ENCODE data around the gene RAPGEF4. TPM values are rescaled to one million over a fixed set of nuclear protein-coding genes. Genes with fewer than 3 reads are reported as not detected.

The RAPGEF4 gene
- total RNA-seq, 1 donor from 2014 or later, result 16.6 TPM

DNA sequence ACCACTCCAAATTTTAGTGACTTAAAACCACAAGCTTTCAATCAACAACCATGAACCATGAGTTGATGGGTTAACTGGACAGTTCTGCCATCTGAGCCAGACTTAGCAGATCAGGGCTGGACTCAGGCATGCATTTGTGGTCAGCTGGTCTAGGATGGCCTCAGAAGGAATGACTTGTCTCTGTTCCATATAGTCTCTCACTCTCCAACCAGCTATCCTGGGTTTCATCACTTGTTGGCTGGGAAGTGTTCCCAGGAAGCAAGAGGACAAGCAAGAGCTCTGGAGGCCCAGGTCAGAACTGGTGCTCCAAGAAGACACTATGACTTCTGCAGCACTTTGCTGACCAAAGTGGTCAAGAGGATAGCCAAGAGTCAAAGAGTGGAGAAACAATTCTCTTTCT is 322.5 kb downstream of the RAPGEF4 start:
- intact Hi-C loops (cut with micrococcal nuclease), result no loop called here
- DNase-seq (no peak), ATAC-seq (peak; percentile 49)

DNA sequence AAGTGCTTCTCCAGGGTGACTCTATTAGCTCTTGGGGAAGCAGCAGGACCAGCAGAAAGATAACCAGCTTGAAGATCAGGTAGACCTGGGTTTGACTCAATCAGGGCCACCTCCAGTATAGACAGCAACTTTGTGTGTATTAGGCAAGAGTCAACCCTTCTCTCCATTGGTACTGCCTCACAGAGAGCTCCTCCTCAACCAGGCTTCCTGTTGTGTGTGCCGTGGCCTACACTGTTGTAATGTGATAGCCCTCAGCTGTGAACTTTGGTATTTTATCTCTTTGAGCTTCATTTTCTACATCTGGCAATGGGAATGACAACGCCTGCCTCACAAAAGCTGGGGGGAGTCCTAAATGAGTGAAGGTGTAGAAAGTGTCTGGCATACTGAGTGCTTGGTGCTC is 323.0 kb downstream of the RAPGEF4 start:
- intact Hi-C loops (cut with micrococcal nuclease), result no loop called here
- ATAC-seq (no peak), DNase-seq (no peak)

DNA sequence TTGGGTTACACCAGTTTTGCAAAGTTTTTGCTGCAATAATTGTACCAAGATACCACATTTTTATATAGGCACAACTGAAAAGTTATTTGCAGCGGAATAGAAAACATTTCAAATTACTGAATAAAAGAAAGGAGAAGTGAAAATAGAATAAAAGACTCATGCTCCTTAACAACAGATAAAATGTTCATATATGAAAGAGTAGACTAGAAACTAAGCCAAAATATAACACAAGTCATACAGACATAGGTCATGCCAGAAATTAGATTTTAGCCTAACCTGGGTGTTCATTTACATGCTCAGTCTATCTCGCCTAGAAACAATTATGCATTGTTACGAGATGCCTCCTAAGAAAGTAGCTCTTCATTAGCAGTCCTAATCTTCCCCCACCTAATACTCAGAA is 323.6 kb downstream of the RAPGEF4 start:
- ATAC-seq (no peak), DNase-seq (no peak)
- intact Hi-C loops (cut with micrococcal nuclease), result no loop called here

DNA sequence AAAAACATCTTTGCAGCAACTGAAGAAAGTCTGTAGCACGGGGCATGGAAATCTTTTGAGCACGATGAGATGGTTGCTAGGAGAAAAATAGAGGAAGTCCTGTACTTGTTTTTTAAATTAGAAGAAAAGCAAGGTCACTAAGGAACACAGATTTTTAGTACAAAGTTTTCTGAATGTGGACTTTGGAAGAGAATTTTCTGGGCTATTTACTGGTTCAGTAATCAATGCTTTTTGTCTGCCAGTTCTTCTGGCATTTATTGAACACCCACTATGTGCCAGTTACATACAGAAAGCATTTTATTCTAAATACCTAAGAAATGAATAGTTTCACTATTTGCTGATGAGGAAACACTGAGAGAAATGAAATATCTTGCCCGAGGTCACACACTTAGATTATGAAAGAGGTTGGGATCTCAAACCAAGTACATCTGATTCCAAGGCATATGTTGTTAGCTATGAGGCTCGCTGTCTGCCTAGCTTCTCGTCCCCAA is 324.4 kb downstream of the RAPGEF4 start:
- intact Hi-C loops (cut with micrococcal nuclease), result no loop called here
- DNase-seq, result no peak
- ATAC-seq, result peak; percentile 61

DNA sequence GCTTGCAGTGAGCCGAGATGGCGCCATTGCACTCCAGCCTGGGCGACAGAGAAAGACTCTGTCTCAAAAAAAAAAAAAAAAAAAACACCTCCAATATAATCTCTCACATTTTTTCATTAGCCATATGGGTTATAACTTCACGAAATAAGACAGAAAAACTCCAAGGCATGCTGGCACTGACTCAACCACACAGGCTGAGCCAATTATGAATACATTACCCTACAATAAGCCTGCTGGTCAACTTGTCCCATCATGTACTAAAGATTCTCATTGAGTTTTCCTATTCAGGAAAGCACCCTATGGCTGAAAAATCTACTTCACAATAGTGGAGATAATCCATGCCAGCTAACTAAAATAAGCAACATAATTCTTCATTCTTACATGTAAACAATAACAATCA is 327.2 kb downstream of the RAPGEF4 start:
- DNase-seq (no peak), ATAC-seq (no peak)
- intact Hi-C loops (cut with micrococcal nuclease), result no loop called here

DNA sequence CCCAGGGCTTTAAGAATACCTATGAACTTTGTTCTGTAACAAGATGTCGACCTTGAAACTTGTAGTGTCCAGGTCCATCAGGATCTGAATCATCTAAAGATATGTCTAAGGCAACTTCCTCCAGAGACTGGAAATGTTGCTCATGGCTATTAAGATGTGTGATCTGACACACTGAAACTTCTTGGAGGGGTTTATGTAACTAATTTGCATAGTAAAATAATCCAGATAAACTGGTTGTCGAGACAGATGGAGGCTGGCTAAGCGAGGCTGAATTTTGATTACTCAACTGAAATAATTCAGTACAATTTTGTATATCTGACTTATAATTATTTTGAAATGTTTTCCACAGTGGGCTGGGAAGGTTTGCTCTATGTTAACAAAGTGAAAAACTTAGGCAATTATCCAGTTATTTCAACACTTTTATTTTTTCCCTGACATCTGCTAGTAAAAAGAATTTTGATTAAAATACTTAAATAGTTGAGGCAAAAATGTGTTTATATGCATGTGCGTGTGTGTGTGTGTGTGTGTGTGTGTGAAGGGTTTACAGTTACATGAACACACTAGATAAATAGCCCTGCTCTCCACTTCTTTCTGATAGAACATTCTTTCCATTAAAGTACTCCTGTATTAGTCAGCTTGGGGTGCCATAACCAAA is 328.6 kb downstream of the RAPGEF4 start:
- ATAC-seq (peak; percentile 48), DNase-seq (no peak)
- intact Hi-C loops (cut with micrococcal nuclease), result no loop called here

DNA sequence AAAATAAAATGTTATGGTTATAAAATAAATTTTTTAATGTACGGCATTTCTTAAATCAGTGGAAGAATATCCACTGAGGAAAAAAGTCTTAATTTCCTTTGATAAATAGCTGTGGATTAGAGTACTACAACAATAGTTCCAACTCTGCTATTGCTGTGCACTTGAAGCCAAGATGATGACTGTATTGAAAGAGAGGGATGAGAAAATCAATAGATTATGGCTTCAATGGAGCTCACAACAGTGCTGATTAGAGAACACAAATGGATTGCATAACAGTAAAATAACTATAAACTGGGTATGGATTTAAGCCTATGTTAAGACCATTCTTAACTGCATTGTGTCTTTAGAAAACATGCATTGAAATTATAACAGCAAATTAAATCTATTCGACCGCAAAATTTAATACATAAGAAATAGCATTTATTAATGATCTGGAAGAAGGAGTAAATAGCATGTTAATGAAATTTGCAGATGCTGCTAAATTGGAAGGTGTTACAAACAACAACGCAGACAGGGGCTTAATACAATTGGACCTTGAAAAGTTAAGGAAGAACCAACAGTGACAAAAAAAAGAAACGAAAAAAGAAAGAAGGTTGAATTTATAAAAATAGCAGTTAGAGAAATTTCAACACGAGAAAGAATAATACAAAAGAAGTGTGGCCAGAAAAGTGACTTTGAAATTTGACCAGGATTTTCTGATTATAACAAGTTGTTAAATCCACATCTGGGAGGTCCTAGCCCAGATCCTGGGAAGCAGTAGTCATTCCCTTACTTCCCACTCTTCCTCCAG is 331.4 kb downstream of the RAPGEF4 start:
- ATAC-seq, result no peak
- intact Hi-C loops (cut with micrococcal nuclease), result no loop called here

DNA sequence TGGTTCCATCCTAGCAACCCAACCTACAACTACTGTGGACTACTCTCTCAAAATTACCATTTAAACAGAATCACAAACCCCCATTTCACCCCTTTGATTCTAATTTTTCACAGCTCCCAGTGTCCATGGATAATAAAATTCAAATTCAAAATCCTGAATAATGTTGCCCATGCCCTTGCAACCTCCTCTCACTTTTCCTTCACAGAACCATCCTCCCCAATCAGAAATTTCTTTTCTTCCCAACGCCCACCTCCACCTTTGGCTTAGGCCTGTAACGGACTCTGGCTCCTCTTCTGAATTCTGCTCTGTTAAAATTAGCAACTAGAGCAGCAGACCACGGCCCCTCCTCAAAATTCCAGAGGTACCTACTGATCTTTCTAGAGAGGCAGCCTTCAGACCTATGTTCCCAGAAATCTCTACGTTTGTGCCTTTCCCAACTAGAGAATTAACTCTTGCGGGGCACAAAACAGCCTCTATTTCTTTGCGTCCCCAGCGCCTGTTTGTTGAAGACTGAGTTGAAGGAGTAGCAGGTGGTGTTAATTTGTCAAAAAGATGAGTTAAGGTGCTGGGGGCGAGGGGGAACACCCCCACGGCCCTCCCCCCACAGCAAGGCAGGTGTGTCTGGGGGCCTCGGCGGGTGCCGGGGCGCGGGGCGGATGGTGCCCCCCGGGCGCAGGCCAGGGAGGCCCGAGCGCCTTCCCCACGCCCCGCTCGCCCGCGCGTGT is 339.6 kb downstream of the RAPGEF4 start:
- intact Hi-C loops (cut with micrococcal nuclease), result no loop called here
- no peak for ATAC-seq
- no peak for DNase-seq

More for the DNA sequence above, 331.4 kb downstream of the RAPGEF4 start:
- no peak for DNase-seq

DNA sequence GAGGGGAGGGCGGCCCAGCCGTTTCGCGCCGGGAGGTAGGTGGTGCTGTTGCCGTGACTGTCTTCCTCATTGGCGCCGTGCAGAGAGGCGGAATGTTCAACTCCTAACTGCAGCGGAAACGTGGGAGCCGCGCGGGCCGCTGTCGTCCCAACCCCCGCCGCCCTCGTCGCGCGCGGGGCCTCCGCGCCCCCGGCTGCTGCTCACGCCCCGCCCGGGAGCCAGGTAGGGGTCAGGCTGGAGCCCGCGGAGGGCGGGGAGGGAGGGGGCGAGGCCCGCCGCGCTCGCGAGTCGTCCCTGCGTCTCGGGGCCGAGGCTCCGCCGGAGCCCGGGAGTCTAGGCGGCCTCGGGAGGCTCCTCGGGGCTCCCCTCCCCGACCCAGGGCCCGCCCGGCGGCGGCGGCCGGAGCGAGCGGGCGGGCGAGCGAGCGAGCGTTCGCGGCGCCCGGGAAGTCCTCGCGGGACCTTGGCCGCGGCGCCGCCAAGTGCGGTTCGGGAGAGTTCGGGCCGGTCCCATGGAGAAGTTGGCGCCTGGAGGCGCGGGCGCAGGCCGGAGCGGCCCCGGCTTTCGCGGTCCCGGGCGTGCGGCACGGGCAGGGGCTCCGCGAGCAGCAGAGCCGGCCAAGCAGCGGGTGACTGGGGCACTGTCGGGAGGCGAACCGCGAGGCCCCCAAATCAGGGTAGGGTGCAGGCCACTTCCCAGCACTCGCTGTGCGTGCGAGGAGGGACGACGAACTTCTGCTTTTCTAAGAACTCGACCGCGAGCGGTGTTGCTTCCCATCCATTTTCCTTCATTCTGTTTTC is 340.3 kb downstream of the RAPGEF4 start, which contains the start of gene MAP3K20:
Gene MAP3K20, plus strand, starts transcription at position 66 of the 800 bp plus-strand sequence. CDS start 15,186 bp downstream, outside the sequence.
- peak; percentile 83 for ATAC-seq
- intact Hi-C loops (cut with micrococcal nuclease), result no loop called here
- DNase-seq, result peak; percentile 89

DNA sequence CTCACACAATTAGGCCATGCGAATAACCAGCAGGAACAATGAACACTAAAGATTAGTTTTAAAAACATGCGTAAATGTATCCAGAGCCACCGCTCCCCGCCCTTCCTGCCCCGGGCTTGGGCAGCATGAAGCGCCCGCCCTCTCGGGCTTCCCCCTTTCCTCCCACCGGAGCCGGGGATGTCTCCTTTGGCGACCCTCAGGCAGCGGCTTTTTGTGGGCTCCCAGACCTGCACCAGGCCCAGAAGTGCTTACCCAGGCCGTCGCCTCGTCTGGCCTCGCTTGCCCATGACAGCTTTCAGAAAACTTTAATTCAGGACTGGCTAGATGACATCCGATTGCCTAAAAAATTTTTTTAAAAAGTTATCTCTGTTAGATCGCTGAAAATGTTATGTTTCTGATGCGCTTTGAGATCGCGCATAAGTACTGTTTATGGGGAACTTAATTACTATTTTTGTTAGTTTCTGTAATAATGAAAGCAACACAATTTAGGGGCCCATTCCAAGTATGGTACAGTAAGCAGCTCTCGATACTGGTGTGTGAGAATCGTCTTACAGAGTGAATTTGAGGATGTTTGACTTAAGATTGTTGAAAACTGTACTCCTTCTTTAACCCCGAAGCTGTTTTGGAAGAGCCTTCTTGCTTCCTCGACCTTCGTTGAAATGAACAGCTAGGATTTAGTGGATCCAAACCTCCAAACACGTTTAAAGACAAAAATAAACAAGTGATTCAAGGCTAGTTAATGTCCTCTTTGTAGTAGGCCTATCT is 341.1 kb downstream of the RAPGEF4 start:
- DNase-seq, result peak; percentile 70
- intact Hi-C loops (cut with micrococcal nuclease), result no loop called here
- ATAC-seq, result peak; percentile 40

DNA sequence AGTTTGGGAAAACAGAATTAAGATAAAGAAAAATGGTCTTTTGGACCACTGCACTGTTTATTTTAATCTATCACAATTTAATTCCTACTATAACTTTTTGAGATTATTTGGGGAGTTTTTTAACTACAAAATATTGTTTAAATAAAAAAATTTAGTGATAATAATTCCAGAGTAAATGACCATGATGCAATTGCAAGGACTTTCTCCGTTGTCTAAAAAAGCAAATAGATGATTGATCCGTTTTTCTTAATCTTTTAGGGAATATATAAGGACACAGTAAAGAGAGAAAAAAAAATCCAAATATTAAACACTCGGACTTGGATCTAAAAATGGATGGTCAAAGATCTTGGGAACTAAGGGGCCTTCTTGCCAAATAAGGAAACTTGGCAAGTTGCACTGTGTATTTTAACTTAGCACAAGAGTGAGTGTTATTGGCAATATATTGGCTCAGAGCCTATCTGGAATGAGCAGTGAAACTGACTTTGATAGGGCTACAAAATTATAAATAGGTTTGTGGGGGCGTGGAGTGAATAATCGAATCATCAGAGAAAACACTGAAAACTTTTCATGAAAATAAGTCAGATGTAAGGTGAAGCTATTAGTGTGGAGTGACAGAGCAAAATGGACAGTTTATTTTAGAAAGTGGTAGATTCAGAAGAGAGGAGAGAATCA is 342.0 kb downstream of the RAPGEF4 start:
- intact Hi-C loops (cut with micrococcal nuclease), result no loop called here

DNA sequence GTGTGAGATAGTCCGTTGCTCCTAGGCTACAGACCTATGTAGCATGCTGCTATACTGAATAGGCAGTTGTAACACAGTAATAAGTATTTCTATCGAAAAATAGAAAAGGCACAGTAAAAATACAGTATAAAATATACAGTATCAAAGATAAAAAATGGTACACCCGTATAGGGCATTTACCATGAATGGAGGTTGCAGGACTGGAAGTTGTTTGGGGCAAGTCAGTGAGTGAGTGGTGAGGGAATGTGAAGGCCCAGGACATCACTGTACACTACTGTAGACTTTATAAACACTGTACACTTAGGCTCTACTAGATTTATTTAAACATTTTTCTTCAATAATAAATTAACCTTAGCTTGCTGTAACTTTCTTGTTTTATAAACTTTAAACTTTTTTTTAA is 343.5 kb downstream of the RAPGEF4 start:
- ATAC-seq, result no peak
- DNase-seq, result no peak
- intact Hi-C loops (cut with micrococcal nuclease), result no loop called here

More for the DNA sequence above, 342.0 kb downstream of the RAPGEF4 start:
- DNase-seq (no peak), ATAC-seq (no peak)

DNA sequence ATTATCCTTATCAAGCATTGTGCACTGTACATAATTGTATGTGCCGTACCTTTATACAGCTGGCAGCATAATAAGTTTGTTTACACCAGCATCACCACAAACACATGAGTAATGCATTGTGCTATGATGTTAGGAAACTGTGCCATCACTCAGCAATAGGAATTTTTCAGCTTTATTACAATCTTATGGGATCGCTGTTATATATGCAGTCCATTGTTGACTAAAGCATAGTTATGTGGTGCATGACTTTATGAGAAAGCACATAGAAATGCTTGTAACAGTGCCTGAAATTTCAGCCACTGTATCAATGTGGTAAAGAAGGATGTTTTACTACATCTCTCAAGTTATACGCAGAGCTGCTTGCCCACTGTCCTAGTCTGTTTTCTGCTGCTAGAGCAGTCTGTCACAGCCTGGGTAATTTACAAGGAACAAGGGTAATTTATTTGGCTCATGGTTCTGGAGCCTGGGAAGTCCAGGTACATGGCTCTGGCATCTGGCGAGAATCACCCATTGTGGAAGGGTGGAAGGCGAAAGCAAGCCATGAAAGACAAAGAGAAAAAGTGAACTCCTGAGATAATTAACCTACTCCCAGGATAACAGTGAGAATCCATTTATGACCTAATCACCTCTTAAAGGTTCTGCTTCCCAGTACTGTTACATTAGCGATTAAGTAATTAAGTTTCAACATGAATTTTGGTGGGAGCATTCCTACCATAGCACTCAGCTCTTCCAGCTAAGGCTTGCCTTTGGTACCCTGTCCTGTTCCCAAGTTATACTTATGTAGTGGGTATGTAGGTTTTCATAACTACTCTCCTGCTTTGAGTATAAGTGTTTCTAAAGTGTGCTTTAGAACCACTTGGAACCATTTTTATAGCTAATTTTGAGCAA is 344.6 kb downstream of the RAPGEF4 start:
- intact Hi-C loops (cut with micrococcal nuclease), result loop anchor here (10.0 kb wide), 1 partner anchor 115 kb away; no protein-coding TSS in a partner anchor
- ATAC-seq, result no peak

DNA sequence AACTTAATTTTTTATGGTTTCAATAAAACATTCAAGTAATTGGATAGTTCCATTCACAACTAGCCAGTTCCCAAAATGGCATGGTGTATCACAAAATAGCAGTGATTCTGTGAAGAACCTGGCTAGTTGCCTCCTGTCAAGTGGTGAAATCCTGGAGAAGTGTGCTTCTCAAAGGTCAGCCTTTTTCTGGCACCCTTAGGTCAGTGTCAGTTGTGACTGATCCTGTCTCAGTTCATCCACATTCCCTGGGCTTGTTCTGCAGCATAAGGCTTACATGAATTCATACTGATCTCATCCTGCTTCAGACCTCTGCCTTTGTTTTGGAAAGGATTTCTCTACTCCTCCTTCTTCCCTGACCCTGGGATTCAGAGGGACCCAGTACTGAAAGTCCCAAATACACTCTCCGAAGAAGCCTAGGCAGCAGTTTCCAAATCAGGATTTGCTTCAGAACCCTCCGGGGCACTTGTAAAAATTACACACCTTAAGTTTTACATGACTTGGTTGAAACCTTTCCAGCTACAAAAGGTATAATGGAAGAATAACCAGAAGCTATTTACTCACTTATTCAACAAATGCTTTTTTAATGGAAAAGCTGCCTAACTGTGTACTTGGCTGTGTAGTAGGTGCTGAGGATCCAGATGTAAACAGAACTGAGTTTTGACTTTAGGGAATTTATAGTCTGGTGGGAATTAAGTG is 351.0 kb downstream of the RAPGEF4 start:
- peak; percentile 8 for ATAC-seq
- intact Hi-C loops (cut with micrococcal nuclease), result loop anchor here (10.0 kb wide), 1 partner anchor 108 kb away; no protein-coding TSS in a partner anchor
- DNase-seq, result no peak

More for the DNA sequence above, 344.6 kb downstream of the RAPGEF4 start:
- DNase-seq, result no peak

DNA sequence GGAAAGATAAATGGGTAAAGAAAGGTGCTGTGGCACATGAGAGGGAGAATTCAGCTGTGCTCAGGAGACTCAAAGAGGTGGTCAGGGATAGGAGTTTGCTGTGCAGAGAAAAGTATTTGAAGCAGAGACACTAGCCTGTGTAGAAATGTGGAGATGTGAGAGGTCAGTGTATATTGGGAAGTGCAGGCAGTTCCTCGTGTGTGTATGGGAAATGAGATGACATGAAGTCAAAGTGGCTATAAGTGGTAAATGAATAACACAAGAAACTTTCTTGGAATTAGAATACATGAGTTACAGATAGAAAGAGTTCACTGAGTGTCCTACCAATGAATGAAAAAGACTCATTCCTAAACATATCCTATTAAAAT is 351.6 kb downstream of the RAPGEF4 start:
- no peak for ATAC-seq
- intact Hi-C loops (cut with micrococcal nuclease), result loop anchor here (10.0 kb wide), 1 partner anchor 108 kb away; no protein-coding TSS in a partner anchor

More for the DNA sequence above, 351.6 kb downstream of the RAPGEF4 start:
- DNase-seq, result no peak
